Activated CD4-positive, CD25-positive, alpha-beta regulatory T cell (primary cell): ENCODE measurements around the gene GNB1.
A peak's percentile ranks its signal among the peaks of the same experiment; 100 is the strongest.
"Not testable (repeated sequence)": the region's sequence is repeated elsewhere in the genome, so short reads cannot be mapped to it uniquely, and the experiment has no call there.

Source experiments
- DNase-seq, 4 experiments: peaks; one replicate each; lab custom pipeline; 2025; lab: John Stamatoyannopoulos, UW

Gene GNB1

GRCh38 chr1:1890506-1891348, at the start of gene GNB1:
Gene GNB1, minus strand, starts transcription at chr1:1891087. Its CDS starts 65,634 bp downstream, at chr1:1825453.
- peak; percentile 74 to 80 (median 78) for DNase-seq

GRCh38 chr1:1940123-1940425, 49.2 kb upstream of the GNB1 start:
- DNase-seq, result no peak

GRCh38 chr1:1939296-1940122, 48.6 kb upstream of the GNB1 start:
- no peak for DNase-seq

- DNase-seq, result no peak
Measured at GRCh38 chr1:1938613-1939295, 47.9 kb upstream of the GNB1 start.

GRCh38 chr1:1938276-1938573, 47.3 kb upstream of the GNB1 start:
- no peak for DNase-seq

GRCh38 chr1:1937549-1938275, 46.8 kb upstream of the GNB1 start:
- no peak for DNase-seq

- no peak for DNase-seq
Measured at GRCh38 chr1:1937061-1937460, 46.2 kb upstream of the GNB1 start.

- not testable (repeated sequence) for DNase-seq
Measured at GRCh38 chr1:1934848-1935247, 44.0 kb upstream of the GNB1 start.

GRCh38 chr1:1929639-1930545, 39.0 kb upstream of the GNB1 start:
- DNase-seq, result no peak

GRCh38 chr1:1929102-1929638, 38.3 kb upstream of the GNB1 start:
- DNase-seq, result no peak

GRCh38 chr1:1928231-1929101, 37.6 kb upstream of the GNB1 start:
- DNase-seq, result no peak

GRCh38 chr1:1927751-1928150, 36.9 kb upstream of the GNB1 start:
- no peak for DNase-seq

GRCh38 chr1:1926886-1927660, 36.2 kb upstream of the GNB1 start:
- no peak for DNase-seq

GRCh38 chr1:1926346-1926811, 35.5 kb upstream of the GNB1 start:
- no peak for DNase-seq

- DNase-seq, result no peak
Measured at GRCh38 chr1:1925437-1926345, 34.8 kb upstream of the GNB1 start.

GRCh38 chr1:1924849-1925248, 34.0 kb upstream of the GNB1 start:
- no peak for DNase-seq

GRCh38 chr1:1924386-1924785, 33.5 kb upstream of the GNB1 start:
- no peak for DNase-seq
